B cell (primary cell): ENCODE results near the gene TGFBR3. TPM values are rescaled to one million over a fixed set of nuclear protein-coding genes. Genes with fewer than 3 reads are reported as not detected.

ENCODE experiments used
- ATAC-seq: fragments of 200-7000 bp; cut with Tn5 transposase; one replicate; pipeline ENCODE4 v1.10.0; 2021; ENCODE audit warnings: low read depth, mild to moderate bottlenecking, moderate number of reproducible peaks, moderate library complexity
- CTCF ChIA-PET: fragments of 350-600 bp; sonication (Branson Sonifier 250); formaldehyde crosslinking; loops from one replicate; lab custom pipeline; 2021; ENCODE audit warnings: antibody characterized with exemption, inconsistent platforms; lab: Charles Lee
- POLR2A ChIA-PET: fragments of 350-600 bp; sonication (Branson Sonifier 250); formaldehyde crosslinking; loops from one replicate; lab custom pipeline; 2021; ENCODE audit warnings: antibody characterized with exemption; lab: Charles Lee
- DNase-seq: peaks from one replicate; pipeline ENCODE4 v3.0.0; 2013
- H2AFZ ChIP-seq: 2 replicates; pipeline ENCODE4 v1.6.1; 2012; ENCODE audit warnings: mild to moderate bottlenecking, low read depth, low read length; ENCODE audit not compliant: insufficient read depth, poor library complexity, severe bottlenecking
- H3K27ac ChIP-seq, 2 donors: 1 replicate in 1 of 2; 2 replicates in 1 of 2; pipeline ENCODE4 v1.5.1; 2012 to 2013; ENCODE audit warnings: low read length in 2 of 2, mild to moderate bottlenecking in 2 of 2, moderate library complexity in 1 of 2
- H3K27me3 ChIP-seq, 4 experiments: fragments of 200-600 bp in 1 of 4; sonication (generic) in 1 of 4; replicated peaks in 1 of 4; 1 replicate in 2 of 4; 2 replicates in 2 of 4; pipeline versions ENCODE4 v1.6.1 to v1.7.0; 2013 to 2016; ENCODE audit warnings: low read length in 3 of 4, mild to moderate bottlenecking in 2 of 4, mixed read lengths in 1 of 4, moderate library complexity in 1 of 4; ENCODE audit not compliant: insufficient read depth in 4 of 4, control insufficient read depth in 3 of 4; ENCODE audit errors: control extremely low read depth in 1 of 4
- H3K36me3 ChIP-seq, 2 experiments: replicated peaks in 1 of 2; 1 replicate in 1 of 2; 2 replicates in 1 of 2; pipeline versions ENCODE4 v1.6.1 to v1.7.1; 2013; ENCODE audit warnings: low read length in 1 of 2; ENCODE audit not compliant: insufficient read depth in 2 of 2, control insufficient read depth in 1 of 2; ENCODE audit errors: control extremely low read depth in 1 of 2, extremely low read depth in 1 of 2
- H3K4me1 ChIP-seq, 2 donors: fragments of 200-600 bp in 1 of 2; sonication (generic) in 1 of 2; 1 replicate in 1 of 2; 2 replicates in 1 of 2; pipeline versions ENCODE4 v1.5.1 to v1.6.1; 2013 to 2017; ENCODE audit warnings: low read length in 2 of 2; ENCODE audit not compliant: control insufficient read depth in 2 of 2, insufficient read depth in 2 of 2
- H3K4me2 ChIP-seq: replicated peaks from 2 replicates; pipeline ENCODE3; 2012; ENCODE audit warnings: mild to moderate bottlenecking, low read depth, low read length; ENCODE audit not compliant: poor library complexity, severe bottlenecking
- H3K4me3 ChIP-seq, 5 experiments: fragments of 200-600 bp in 1 of 5; sonication (generic) in 1 of 5; 1 replicate in 3 of 5; 2 replicates in 2 of 5; pipeline versions ENCODE4 v1.5.1 to v1.7.0; 2011 to 2016; ENCODE audit warnings: low read length in 4 of 5, mild to moderate bottlenecking in 4 of 5, low read depth in 2 of 5, control low read depth in 1 of 5, moderate library complexity in 1 of 5; ENCODE audit not compliant: insufficient read depth in 1 of 5; ENCODE audit errors: control extremely low read depth in 1 of 5, extremely low read depth in 1 of 5
- H3K79me2 ChIP-seq: fragments of 200-600 bp; sonication (generic); one replicate; pipeline ENCODE4 v1.6.0; 2016; ENCODE audit warnings: low read length; ENCODE audit not compliant: control insufficient read depth, insufficient read depth
- H3K9ac ChIP-seq: fragments of 200-600 bp; sonication (generic); 2 replicates; pipeline ENCODE4 v1.6.1; 2017; ENCODE audit warnings: mild to moderate bottlenecking, low read length, moderate library complexity
- H3K9me3 ChIP-seq, 3 donors: one replicate each; pipeline versions ENCODE4 v1.6.1 to v1.7.1; 2013; ENCODE audit warnings: low read length in 2 of 3; ENCODE audit not compliant: control insufficient read depth in 2 of 3, insufficient read depth in 1 of 3; ENCODE audit errors: control extremely low read depth in 1 of 3
- H4K20me1 ChIP-seq: 2 replicates; pipeline ENCODE4 v1.6.0; 2012; ENCODE audit warnings: mild to moderate bottlenecking, low read length; ENCODE audit not compliant: insufficient read depth, control insufficient read depth, poor library complexity, severe bottlenecking
- H3K27ac Mint-ChIP-seq: one replicate; pipeline ENCODE4 v1.8.0; 2021; ENCODE audit warnings: mixed read lengths
- H3K27me3 Mint-ChIP-seq: one replicate; pipeline ENCODE4 v1.8.0; 2021; ENCODE audit warnings: mixed read lengths
- H3K4me1 Mint-ChIP-seq: one replicate; pipeline ENCODE4 v1.8.0; 2021; ENCODE audit warnings: mixed read lengths
- H3K4me3 Mint-ChIP-seq: one replicate; pipeline ENCODE4 v1.8.0; 2021; ENCODE audit warnings: mixed read lengths
- H3K9me3 Mint-ChIP-seq: one replicate; pipeline ENCODE4 v1.8.0; 2022; ENCODE audit warnings: mixed read lengths; ENCODE audit not compliant: insufficient read depth
- CTCF ChIP-seq: fragments of 200-600 bp; IDR thresholded peaks from one replicate; pipeline ENCODE4 v1.8.0; 2022; ENCODE audit warnings: antibody characterized with exemption, mild to moderate bottlenecking
- EZH2 ChIP-seq: IDR thresholded peaks from 2 replicates; pipeline ENCODE4 v1.6.1; 2012; ENCODE audit warnings: borderline replicate concordance, low read depth, mild to moderate bottlenecking, moderate library complexity, low read length; ENCODE audit not compliant: insufficient read depth, poor library complexity, severe bottlenecking
- WGBS: methylation state at CpG from one replicate; pipeline ENCODE4 v1.1.5; 2013; ENCODE audit warnings: missing lambda C conversion rate; ENCODE audit not compliant: insufficient coverage; 5-methylcytosine and 5-hydroxymethylcytosine counted together
- intact Hi-C: fragments of 100-400 bp; cut with micrococcal nuclease; formaldehyde crosslinking; loops from one replicate; pipeline ENCODE4 v1.10.0; 2022
- polyA plus RNA-seq: library from polyadenylated mRNA; depleted of rRNA; stranded (reverse); fragments of >200 nt; gene quantifications from 2 replicates; pipeline ENCODE4 v1.2.3, GENCODE V29; 2012
- total RNA-seq, 2 donors: library from RNA; stranded (reverse); fragments of 120-200 nt in 1 of 2; gene quantifications; 1 replicate in 1 of 2; 2 replicates in 1 of 2; pipeline versions ENCODE4 v1.2.3 to v1.2.4, GENCODE V29; 2013 to 2022

Gene TGFBR3
- total and polyA plus RNA-seq, 2 donors (not counting 1 experiment from before 2014, with no cell fraction given), result 0.10 to 0.12 TPM

- H3K4me3 ChIP-seq, result no peak overlapping the region
- POLR2A ChIA-PET, result no interaction called here
- H3K27me3 ChIP-seq, result no peaks in the 10 kb centered on the region
- H3K27me3 Mint-ChIP-seq, result peaks cover 30% of the 10 kb centered on the region
- no peaks in the 10 kb centered on the region for H3K4me1 ChIP-seq
- no peaks in the 10 kb centered on the region for H3K9me3 ChIP-seq
- no peaks in the 10 kb centered on the region for H3K36me3 ChIP-seq
- no peaks in the 10 kb centered on the region for H4K20me1 ChIP-seq
- H3K4me2 ChIP-seq, result no peak overlapping the region
- H3K4me3 Mint-ChIP-seq, result no peak overlapping the region
- intact Hi-C loops, result no loop called here
- WGBS, result 100% methylated on average over 1 of the region's 2 CpGs
- H2AFZ ChIP-seq, result no peak overlapping the region
- H3K9me3 Mint-ChIP-seq, result no peaks in the 10 kb centered on the region
- no peak overlapping the region for H3K27ac Mint-ChIP-seq
- no peak for DNase-seq
- no peak overlapping the region for H3K27ac ChIP-seq
- H3K79me2 ChIP-seq, result no peaks in the 10 kb centered on the region
- TF ChIP-seq CTCF (no peak), EZH2 (no peak)
- no peaks in the 10 kb centered on the region for H3K4me1 Mint-ChIP-seq
- no peak overlapping the region for H3K9ac ChIP-seq
- ATAC-seq, result no peak
- CTCF ChIA-PET, result no interaction called here
Measured at GRCh38 chr1:91872000-91872399, 14.0 kb downstream of the TGFBR3 start.

- POLR2A ChIA-PET, result no interaction called here
- H3K9ac ChIP-seq, result no peak overlapping the region
- no peaks in the 10 kb centered on the region for H3K36me3 ChIP-seq
- CTCF ChIA-PET, result no interaction called here
- no CpG with 5 or more reads among the region's 2 CpGs for WGBS
- peaks cover 22% of the 10 kb centered on the region for H3K27me3 Mint-ChIP-seq
- H3K9me3 Mint-ChIP-seq, result no peaks in the 10 kb centered on the region
- intact Hi-C loops, result no loop called here
- H2AFZ ChIP-seq, result no peak overlapping the region
- no peak overlapping the region for H3K27ac Mint-ChIP-seq
- no peak for DNase-seq
- no peak for TF ChIP-seq CTCF
- TF ChIP-seq EZH2, result no peak
- H3K4me3 Mint-ChIP-seq, result no peak overlapping the region
- H4K20me1 ChIP-seq, result no peaks in the 10 kb centered on the region
- H3K4me3 ChIP-seq, result no peak overlapping the region
- no peaks in the 10 kb centered on the region for H3K9me3 ChIP-seq
- ATAC-seq, result no peak
- no peaks in the 10 kb centered on the region for H3K4me1 Mint-ChIP-seq
- no peak overlapping the region for H3K4me2 ChIP-seq
- no peaks in the 10 kb centered on the region for H3K27me3 ChIP-seq
- no peaks in the 10 kb centered on the region for H3K79me2 ChIP-seq
- no peak overlapping the region for H3K27ac ChIP-seq
- no peaks in the 10 kb centered on the region for H3K4me1 ChIP-seq
Measured at GRCh38 chr1:91870322-91870721, 15.6 kb downstream of the TGFBR3 start.
